ENCODE measurements around the gene ATG2A.

ATG2A gene

GRCh38 chr11:64878223-64878493 is 38.9 kb downstream of the ATG2A start:
- DNase-seq (ENCODE audit: extremely low read depth, low read depth): no peak
- peak overlapping the region; percentile 85 for H3K4me3 ChIP-seq (replicated peaks; ENCODE audit: low read depth, low read length)
- no peak for TF ChIP-seq CTCF (IDR thresholded peaks at IDR 0.05; ENCODE audit: low read depth, low read length, missing control alignments)

- H3K4me3 ChIP-seq (replicated peaks; ENCODE audit: low read depth, low read length): peak overlapping the region; percentile 85
- TF ChIP-seq CTCF (IDR thresholded peaks at IDR 0.05; ENCODE audit: low read depth, low read length, missing control alignments): no peak
These were observed 39.4 kb downstream of the ATG2A start for GRCh38 chr11:64877390-64878222.

GRCh38 chr11:64876835-64877341 is 40.1 kb downstream of the ATG2A start:
- DNase-seq (ENCODE audit: extremely low read depth, low read depth): no peak
- H3K4me3 ChIP-seq (replicated peaks; ENCODE audit: low read depth, low read length): peak overlapping the region; percentile 85
- TF ChIP-seq CTCF (IDR thresholded peaks at IDR 0.05; ENCODE audit: low read depth, low read length, missing control alignments): no peak

More at GRCh38 chr11:64877390-64878222, 39.4 kb downstream of the ATG2A start:
- no peak for DNase-seq (ENCODE audit: extremely low read depth, low read depth)

GRCh38 chr11:64876229-64876750 is 40.7 kb downstream of the ATG2A start:
- peak overlapping the region; percentile 85 for H3K4me3 ChIP-seq (replicated peaks; ENCODE audit: low read depth, low read length)
- TF ChIP-seq CTCF (IDR thresholded peaks at IDR 0.05; ENCODE audit: low read depth, low read length, missing control alignments): no peak
- DNase-seq (ENCODE audit: extremely low read depth, low read depth): no peak

GRCh38 chr11:64875369-64876228 is 41.4 kb downstream of the ATG2A start:
- no peak for TF ChIP-seq CTCF (IDR thresholded peaks at IDR 0.05; ENCODE audit: low read depth, low read length, missing control alignments)
- no peak for DNase-seq (ENCODE audit: extremely low read depth, low read depth)
- peak overlapping the region; percentile 85 for H3K4me3 ChIP-seq (replicated peaks; ENCODE audit: low read depth, low read length)

GRCh38 chr11:64874308-64875240 is 42.4 kb downstream of the ATG2A start:
- no peak for TF ChIP-seq CTCF (IDR thresholded peaks at IDR 0.05; ENCODE audit: low read depth, low read length, missing control alignments)
- H3K4me3 ChIP-seq (replicated peaks; ENCODE audit: low read depth, low read length): no peak overlapping the region
- no peak for DNase-seq (ENCODE audit: extremely low read depth, low read depth)

All from HFF-Myc (cell line).